ENCODE measurements around the gene TASL.

DNA sequence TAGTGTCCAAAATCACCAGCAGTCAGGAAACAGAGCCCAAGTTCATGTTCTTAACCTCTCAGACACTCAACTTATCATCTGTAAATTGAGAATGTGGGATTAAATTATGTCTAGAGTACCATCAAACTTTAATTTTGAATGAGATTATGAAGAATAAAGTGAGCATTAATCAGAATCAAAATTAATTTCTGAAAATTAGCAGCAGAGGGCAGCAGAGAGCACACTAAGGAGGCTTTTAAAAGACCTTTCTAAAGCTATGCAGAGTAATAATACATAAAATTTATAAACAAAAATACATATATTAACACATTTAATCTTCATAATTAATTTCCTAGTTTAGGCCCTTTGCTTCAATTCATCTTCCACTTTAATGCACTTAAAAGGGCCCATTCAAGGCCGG, 7.1 kb downstream of the TASL start:
- TF ChIP-seq POLR2A (IDR thresholded peaks at IDR 0.05; ENCODE audit: low read length), result no peak
- TF ChIP-seq GATA1 (IDR thresholded peaks at IDR 0.05; ENCODE audit: low read depth, low read length), result no peak

Data from erythroblast (primary cell).